ENCODE measurements around the gene PTPRG. TPM values are rescaled to one million over a fixed set of nuclear protein-coding genes. Genes with fewer than 3 reads are reported as not detected.

PTPRG gene
- total and polyA plus RNA-seq, 7 donors, result 0.69 to 76.3 (median 62.7) TPM

- peaks cover 0 to 48% (median 40%) of the 10 kb centered on the region in 4 donors for H3K4me1 ChIP-seq
- H3K27ac ChIP-seq, result no peak overlapping the region
- WGBS, 2 donors, result 91 to 96% methylated on average over 2 of the region's 2 CpGs
- no peaks in the 10 kb centered on the region for H3K36me3 ChIP-seq
- no peaks in the 10 kb centered on the region for H3K9me3 ChIP-seq
- TF ChIP-seq EP300 (IDR thresholded peaks at IDR 0.05) (no peak), POLR2AphosphoS5 (IDR thresholded peaks at IDR 0.05) (no peak), POLR2A (IDR thresholded peaks at IDR 0.05) (no peak)
- TF ChIP-seq, protein P1, sequence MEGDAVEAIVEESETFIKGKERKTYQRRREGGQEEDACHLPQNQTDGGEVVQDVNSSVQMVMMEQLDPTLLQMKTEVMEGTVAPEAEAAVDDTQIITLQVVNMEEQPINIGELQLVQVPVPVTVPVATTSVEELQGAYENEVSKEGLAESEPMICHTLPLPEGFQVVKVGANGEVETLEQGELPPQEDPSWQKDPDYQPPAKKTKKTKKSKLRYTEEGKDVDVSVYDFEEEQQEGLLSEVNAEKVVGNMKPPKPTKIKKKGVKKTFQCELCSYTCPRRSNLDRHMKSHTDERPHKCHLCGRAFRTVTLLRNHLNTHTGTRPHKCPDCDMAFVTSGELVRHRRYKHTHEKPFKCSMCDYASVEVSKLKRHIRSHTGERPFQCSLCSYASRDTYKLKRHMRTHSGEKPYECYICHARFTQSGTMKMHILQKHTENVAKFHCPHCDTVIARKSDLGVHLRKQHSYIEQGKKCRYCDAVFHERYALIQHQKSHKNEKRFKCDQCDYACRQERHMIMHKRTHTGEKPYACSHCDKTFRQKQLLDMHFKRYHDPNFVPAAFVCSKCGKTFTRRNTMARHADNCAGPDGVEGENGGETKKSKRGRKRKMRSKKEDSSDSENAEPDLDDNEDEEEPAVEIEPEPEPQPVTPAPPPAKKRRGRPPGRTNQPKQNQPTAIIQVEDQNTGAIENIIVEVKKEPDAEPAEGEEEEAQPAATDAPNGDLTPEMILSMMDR (IDR thresholded peaks at IDR 0.05), result no peak
- no peaks in the 10 kb centered on the region for H3K27me3 ChIP-seq
- no peak for DNase-seq
- no peak overlapping the region for H3K4me3 ChIP-seq
- intact Hi-C loops (cut with DNase I), result no loop called here
Measured at GRCh38 chr3:61824553-61825135, 263.3 kb downstream of the PTPRG start.

DNA sequence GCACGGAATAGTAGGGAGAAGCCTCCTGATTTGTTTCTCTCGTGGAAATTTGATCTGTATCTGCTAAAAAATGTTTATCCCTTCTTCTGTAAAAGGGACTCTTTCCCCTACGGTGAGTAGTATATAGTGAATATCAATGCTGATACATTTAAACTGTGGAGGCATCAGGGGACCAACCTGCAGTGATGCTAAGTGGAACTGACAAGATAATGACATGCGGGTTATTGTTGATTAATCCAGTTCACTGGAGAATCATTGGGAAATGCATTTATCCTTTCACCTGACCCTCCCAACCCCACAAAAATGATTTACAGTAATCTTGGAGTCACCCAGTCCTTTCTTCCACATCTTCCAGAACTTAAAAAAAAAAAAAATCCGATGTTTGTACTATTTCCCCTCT is 264.8 kb downstream of the PTPRG start:
- H3K36me3 ChIP-seq, result no peaks in the 10 kb centered on the region
- WGBS, 2 donors, result 71 to 79% methylated on average over 5 of the region's 5 CpGs
- intact Hi-C loops (cut with DNase I), result no loop called here
- TF ChIP-seq, protein P1 (IDR thresholded peaks at IDR 0.05), result no peak
- TF ChIP-seq EP300 (IDR thresholded peaks at IDR 0.05) (no peak), POLR2AphosphoS5 (IDR thresholded peaks at IDR 0.05) (no peak), POLR2A (IDR thresholded peaks at IDR 0.05) (no peak)
- H3K4me3 ChIP-seq, result no peak overlapping the region
- no peaks in the 10 kb centered on the region for H3K9me3 ChIP-seq
- DNase-seq, result no peak
- H3K4me1 ChIP-seq, result peaks cover 0 to 53% (median 46%) of the 10 kb centered on the region in 4 donors
- no peaks in the 10 kb centered on the region for H3K27me3 ChIP-seq
- H3K27ac ChIP-seq, result peak overlapping the region in 1 of 4 donors; percentile 2

DNA sequence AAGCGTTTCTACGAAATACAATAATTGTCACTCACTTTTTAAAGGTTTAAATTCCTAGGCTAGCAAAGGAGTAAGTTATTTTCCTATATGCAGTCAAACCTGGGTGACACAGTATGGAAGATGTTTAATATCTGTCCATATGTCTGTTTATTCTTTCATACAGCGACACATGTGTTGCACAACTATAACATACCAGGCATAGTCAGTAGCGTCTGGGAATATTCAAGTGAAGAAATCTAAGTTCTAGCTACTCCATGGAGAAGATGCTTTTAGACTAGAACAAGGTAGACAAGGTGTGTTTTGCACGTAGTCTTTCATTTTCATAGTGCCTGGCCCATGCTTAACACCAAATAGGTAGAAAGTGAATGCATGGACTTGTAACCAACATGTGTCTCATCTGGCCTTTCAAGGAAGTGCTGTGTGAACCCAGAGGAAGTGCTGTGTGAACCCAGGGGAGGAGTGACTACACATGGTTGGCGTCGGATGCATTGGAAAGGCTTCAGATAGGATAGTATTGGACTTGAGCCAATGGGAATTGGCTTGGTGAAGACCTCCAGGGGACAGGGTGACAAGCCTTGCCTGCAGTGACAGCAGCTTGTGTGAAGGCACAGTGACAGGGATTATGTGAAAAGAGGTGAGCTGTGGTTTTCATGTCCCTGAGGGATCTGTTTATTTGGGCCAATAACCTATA is 267.0 kb downstream of the PTPRG start:
- H3K36me3 ChIP-seq, result no peaks in the 10 kb centered on the region
- intact Hi-C loops (cut with DNase I), result no loop called here
- peaks cover 0 to 34% (median 31%) of the 10 kb centered on the region in 4 donors for H3K4me1 ChIP-seq
- H3K27ac ChIP-seq, result no peak overlapping the region
- H3K4me3 ChIP-seq, result no peak overlapping the region
- H3K9me3 ChIP-seq, result no peaks in the 10 kb centered on the region
- no peak for DNase-seq
- no peak for TF ChIP-seq POLR2AphosphoS5 (IDR thresholded peaks at IDR 0.05)
- no peak for TF ChIP-seq POLR2A (IDR thresholded peaks at IDR 0.05)
- TF ChIP-seq, protein P1 (IDR thresholded peaks at IDR 0.05), result no peak
- TF ChIP-seq EP300 (IDR thresholded peaks at IDR 0.05), result no peak
- H3K27me3 ChIP-seq, result no peaks in the 10 kb centered on the region
- 80 to 85% methylated on average over 7 of the region's 7 CpGs for WGBS, 2 donors

- no peak for TF ChIP-seq EP300 (IDR thresholded peaks at IDR 0.05)
- TF ChIP-seq, protein P1 (IDR thresholded peaks at IDR 0.05), result no peak
- no peak for TF ChIP-seq POLR2A (IDR thresholded peaks at IDR 0.05)
- no peak for TF ChIP-seq POLR2AphosphoS5 (IDR thresholded peaks at IDR 0.05)
- Histone ChIP-seq H3K9me3 (no peaks in the 10 kb centered on the region), H3K27me3 (no peaks in the 10 kb centered on the region), H3K27ac (peak overlapping the region in 3 of 4 donors; percentile 25 to 47 (median 37)), H3K4me1 (peaks cover 0 to 34% (median 31%) of the 10 kb centered on the region in 4 donors), H3K36me3 (no peaks in the 10 kb centered on the region), H3K4me3 (no peak overlapping the region)
- intact Hi-C loops (cut with DNase I), result no loop called here
- no peak for DNase-seq
- 79 to 84% methylated on average over 16 of the region's 16 CpGs for WGBS, 2 donors
Measured at GRCh38 chr3:61828880-61829721, 267.7 kb downstream of the PTPRG start.
